SK-N-SH treated with all-trans-retinoic acid at 6 μM for 48 hours (cell line): ENCODE measurements around the gene AOPEP.

Experiments
- ATAC-seq: fragments of 200-7000 bp; cut with Tn5 transposase; 3 replicates; pipeline ENCODE4 v1.9.1; 2020; ENCODE audit warnings: mild to moderate bottlenecking, moderate library complexity
- ARNTL ChIP-seq: fragments of 450-650 bp; formaldehyde crosslinking; IDR thresholded peaks from 2 replicates; pipeline ENCODE4 v1.5.0; 2020; ENCODE audit warnings: low read depth, mild to moderate bottlenecking, moderate library complexity, borderline replicate concordance
- BACH2 ChIP-seq: fragments of 250-450 bp; sonication (Bioruptor Pico); IDR thresholded peaks from 2 replicates; pipeline ENCODE4 v1.9.0; 2021; ENCODE audit warnings: mild to moderate bottlenecking, borderline replicate concordance
- ESRRG ChIP-seq: fragments of 250-450 bp; sonication (Bioruptor Pico); IDR thresholded peaks from 2 replicates; pipeline ENCODE4 v1.6.1; 2021; ENCODE audit warnings: mild to moderate bottlenecking
- GLIS3 ChIP-seq: fragments of 250-450 bp; sonication (Bioruptor Pico); IDR thresholded peaks from 2 replicates; pipeline ENCODE4 v1.5.0; 2020; ENCODE audit warnings: mild to moderate bottlenecking, moderate library complexity
- ISL1 ChIP-seq: fragments of 250-450 bp; sonication (Bioruptor Pico); IDR thresholded peaks from 2 replicates; pipeline ENCODE4 v2.1.2; 2022; ENCODE audit warnings: mild to moderate bottlenecking, moderate library complexity
- OSR1 ChIP-seq: fragments of 250-450 bp; sonication (Bioruptor Pico); IDR thresholded peaks from 2 replicates; pipeline ENCODE4 v1.8.0; 2022; ENCODE audit warnings: moderate library complexity, mild to moderate bottlenecking, inconsistent platforms
- PPARA ChIP-seq: fragments of 250-450 bp; sonication (Bioruptor Pico); IDR thresholded peaks from 2 replicates; pipeline ENCODE4 v1.5.0; 2020; ENCODE audit warnings: mild to moderate bottlenecking, borderline replicate concordance
- RARB ChIP-seq: fragments of 250-450 bp; sonication (Bioruptor Pico); IDR thresholded peaks from 2 replicates; pipeline ENCODE4 v1.8.0; 2021; ENCODE audit warnings: mild to moderate bottlenecking, moderate library complexity
- SNAI2 ChIP-seq: fragments of 250-450 bp; sonication (Bioruptor Pico); IDR thresholded peaks from 2 replicates; pipeline ENCODE4 v1.5.0; 2020; ENCODE audit warnings: mild to moderate bottlenecking, moderate library complexity
- TCF4 ChIP-seq: fragments of 250-450 bp; sonication (Bioruptor Pico); IDR thresholded peaks from 2 replicates; pipeline ENCODE4 v1.8.0; 2021; ENCODE audit warnings: mild to moderate bottlenecking, moderate library complexity, borderline replicate concordance
- ZC3H10 ChIP-seq: fragments of 250-450 bp; sonication (Bioruptor Pico); IDR thresholded peaks from 2 replicates; pipeline ENCODE4 v1.5.1; 2021; ENCODE audit warnings: mild to moderate bottlenecking, moderate library complexity
- ZFP3 ChIP-seq: fragments of 250-450 bp; sonication (Bioruptor Pico); IDR thresholded peaks from 2 replicates; pipeline ENCODE4 v1.5.0; 2020; ENCODE audit warnings: mild to moderate bottlenecking, moderate library complexity
- ZFP30 ChIP-seq: fragments of 450-650 bp; formaldehyde crosslinking; IDR thresholded peaks from 2 replicates; pipeline ENCODE4 v1.5.0; 2022; ENCODE audit warnings: mild to moderate bottlenecking, moderate library complexity
- ZNF70 ChIP-seq: fragments of 450-650 bp; formaldehyde crosslinking; IDR thresholded peaks from 2 replicates; pipeline ENCODE4 v1.5.0; 2020; ENCODE audit warnings: mild to moderate bottlenecking, moderate library complexity
- ZNF8 ChIP-seq: fragments of 450-650 bp; formaldehyde crosslinking; IDR thresholded peaks from 2 replicates; pipeline ENCODE4 v1.5.0; 2020; ENCODE audit warnings: mild to moderate bottlenecking, moderate library complexity
- TF ChIP-seq, protein P1 (sequence below): fragments of 250-450 bp; sonication (Bioruptor Pico); IDR thresholded peaks from 2 replicates; pipeline ENCODE4 v1.8.0; 2021; ENCODE audit warnings: low read depth, mild to moderate bottlenecking, moderate library complexity, borderline replicate concordance
- TF ChIP-seq, protein P2 (sequence below): fragments of 250-450 bp; sonication (Bioruptor Pico); IDR thresholded peaks from 2 replicates; pipeline ENCODE4 v1.5.0; 2020; ENCODE audit warnings: mild to moderate bottlenecking, moderate library complexity
- TF ChIP-seq, protein P3 (sequence below): fragments of 250-450 bp; sonication (Bioruptor Pico); IDR thresholded peaks from 2 replicates; pipeline ENCODE4 v1.5.1; 2021; ENCODE audit warnings: mild to moderate bottlenecking, moderate library complexity
- TF ChIP-seq, protein P4 (sequence below): fragments of 250-450 bp; sonication (Bioruptor Pico); IDR thresholded peaks from 2 replicates; pipeline ENCODE4 v1.8.0; 2020; ENCODE audit warnings: mild to moderate bottlenecking, moderate library complexity, borderline replicate concordance

The AOPEP gene

DNA sequence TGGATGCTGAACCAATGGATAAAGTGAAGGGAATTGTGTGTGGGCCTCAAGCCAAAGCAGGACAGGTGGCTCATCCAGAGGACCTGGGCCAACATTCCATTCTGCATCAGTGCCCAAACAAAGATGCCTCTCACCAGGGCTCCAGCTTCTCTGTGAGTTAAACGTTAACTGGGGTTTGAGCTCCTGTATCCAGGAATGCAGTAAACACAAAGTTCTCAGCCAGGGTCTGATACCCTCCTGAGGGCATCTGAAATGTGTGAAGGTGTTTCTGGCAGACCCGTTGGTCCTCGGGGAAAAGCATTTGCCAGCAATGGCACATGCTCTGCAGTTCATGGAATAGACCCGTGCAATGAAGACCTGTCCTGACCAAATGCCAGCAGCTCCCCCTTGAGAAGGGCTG, 33.9 kb upstream of the AOPEP start:
- no peak for ATAC-seq
- no peak for TF ChIP-seq BACH2 (CRISPR knock-in tag)
- no peak for TF ChIP-seq ZC3H10 (CRISPR knock-in tag)
- TF ChIP-seq, protein P1, sequence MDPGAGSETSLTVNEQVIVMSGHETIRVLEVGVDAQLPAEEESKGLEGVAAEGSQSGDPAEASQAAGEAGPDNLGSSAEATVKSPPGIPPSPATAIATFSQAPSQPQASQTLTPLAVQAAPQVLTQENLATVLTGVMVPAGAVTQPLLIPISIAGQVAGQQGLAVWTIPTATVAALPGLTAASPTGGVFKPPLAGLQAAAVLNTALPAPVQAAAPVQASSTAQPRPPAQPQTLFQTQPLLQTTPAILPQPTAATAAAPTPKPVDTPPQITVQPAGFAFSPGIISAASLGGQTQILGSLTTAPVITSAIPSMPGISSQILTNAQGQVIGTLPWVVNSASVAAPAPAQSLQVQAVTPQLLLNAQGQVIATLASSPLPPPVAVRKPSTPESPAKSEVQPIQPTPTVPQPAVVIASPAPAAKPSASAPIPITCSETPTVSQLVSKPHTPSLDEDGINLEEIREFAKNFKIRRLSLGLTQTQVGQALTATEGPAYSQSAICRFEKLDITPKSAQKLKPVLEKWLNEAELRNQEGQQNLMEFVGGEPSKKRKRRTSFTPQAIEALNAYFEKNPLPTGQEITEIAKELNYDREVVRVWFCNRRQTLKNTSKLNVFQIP: no peak
- no peak for TF ChIP-seq PPARA (CRISPR knock-in tag)
- TF ChIP-seq ARNTL: no peak
- no peak for TF ChIP-seq ISL1 (CRISPR knock-in tag)
- TF ChIP-seq, protein P2, sequence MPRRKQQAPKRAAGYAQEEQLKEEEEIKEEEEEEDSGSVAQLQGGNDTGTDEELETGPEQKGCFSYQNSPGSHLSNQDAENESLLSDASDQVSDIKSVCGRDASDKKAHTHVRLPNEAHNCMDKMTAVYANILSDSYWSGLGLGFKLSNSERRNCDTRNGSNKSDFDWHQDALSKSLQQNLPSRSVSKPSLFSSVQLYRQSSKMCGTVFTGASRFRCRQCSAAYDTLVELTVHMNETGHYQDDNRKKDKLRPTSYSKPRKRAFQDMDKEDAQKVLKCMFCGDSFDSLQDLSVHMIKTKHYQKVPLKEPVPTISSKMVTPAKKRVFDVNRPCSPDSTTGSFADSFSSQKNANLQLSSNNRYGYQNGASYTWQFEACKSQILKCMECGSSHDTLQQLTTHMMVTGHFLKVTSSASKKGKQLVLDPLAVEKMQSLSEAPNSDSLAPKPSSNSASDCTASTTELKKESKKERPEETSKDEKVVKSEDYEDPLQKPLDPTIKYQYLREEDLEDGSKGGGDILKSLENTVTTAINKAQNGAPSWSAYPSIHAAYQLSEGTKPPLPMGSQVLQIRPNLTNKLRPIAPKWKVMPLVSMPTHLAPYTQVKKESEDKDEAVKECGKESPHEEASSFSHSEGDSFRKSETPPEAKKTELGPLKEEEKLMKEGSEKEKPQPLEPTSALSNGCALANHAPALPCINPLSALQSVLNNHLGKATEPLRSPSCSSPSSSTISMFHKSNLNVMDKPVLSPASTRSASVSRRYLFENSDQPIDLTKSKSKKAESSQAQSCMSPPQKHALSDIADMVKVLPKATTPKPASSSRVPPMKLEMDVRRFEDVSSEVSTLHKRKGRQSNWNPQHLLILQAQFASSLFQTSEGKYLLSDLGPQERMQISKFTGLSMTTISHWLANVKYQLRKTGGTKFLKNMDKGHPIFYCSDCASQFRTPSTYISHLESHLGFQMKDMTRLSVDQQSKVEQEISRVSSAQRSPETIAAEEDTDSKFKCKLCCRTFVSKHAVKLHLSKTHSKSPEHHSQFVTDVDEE (CRISPR knock-in tag): no peak
- no peak for TF ChIP-seq RARB
- TF ChIP-seq, protein P3, sequence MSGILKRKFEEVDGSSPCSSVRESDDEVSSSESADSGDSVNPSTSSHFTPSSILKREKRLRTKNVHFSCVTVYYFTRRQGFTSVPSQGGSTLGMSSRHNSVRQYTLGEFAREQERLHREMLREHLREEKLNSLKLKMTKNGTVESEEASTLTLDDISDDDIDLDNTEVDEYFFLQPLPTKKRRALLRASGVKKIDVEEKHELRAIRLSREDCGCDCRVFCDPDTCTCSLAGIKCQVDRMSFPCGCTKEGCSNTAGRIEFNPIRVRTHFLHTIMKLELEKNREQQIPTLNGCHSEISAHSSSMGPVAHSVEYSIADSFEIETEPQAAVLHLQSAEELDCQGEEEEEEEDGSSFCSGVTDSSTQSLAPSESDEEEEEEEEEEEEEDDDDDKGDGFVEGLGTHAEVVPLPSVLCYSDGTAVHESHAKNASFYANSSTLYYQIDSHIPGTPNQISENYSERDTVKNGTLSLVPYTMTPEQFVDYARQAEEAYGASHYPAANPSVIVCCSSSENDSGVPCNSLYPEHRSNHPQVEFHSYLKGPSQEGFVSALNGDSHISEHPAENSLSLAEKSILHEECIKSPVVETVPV (CRISPR knock-in tag): no peak
- TF ChIP-seq ZNF8 (CRISPR knock-in tag): no peak
- TF ChIP-seq ESRRG: no peak
- no peak for TF ChIP-seq ZNF70 (CRISPR knock-in tag)
- no peak for TF ChIP-seq GLIS3 (CRISPR knock-in tag)

DNA sequence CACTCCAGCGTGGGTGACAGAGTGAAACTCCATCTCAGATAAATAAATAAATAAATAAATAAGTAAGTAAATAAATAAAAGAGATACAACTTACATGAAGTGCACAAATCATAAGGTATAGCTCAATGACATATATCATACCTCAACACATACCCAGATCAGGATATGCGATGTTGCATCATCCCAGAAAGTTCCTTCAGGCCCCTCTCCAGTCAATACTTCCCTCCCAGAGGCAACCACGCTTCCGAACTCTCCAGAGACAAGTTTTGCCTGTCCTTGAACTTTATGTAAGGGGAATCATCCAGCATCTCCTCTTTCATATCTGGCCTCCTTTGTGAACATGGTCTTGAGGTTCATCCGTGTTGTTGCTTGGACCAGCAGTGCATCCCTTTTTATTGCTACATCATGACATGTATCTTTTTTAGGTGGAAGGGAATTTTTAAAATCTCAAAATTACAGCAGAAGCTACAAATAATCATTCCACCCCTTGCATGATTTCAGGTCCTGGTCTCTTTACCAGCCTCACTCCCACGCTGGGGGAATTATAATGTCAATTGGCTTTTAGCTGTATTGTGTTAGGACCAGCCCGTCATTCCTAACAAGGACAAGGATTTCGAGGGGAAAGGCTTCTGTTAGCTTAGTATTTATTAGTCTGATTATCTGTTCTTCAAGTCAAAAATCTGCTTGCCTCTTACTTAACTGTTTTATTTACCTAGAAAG, 32.9 kb upstream of the AOPEP start:
- peak; percentile 28; the same call in 2 of the 3 replicates for ATAC-seq
- no peak for TF ChIP-seq OSR1
- TF ChIP-seq, protein P4, sequence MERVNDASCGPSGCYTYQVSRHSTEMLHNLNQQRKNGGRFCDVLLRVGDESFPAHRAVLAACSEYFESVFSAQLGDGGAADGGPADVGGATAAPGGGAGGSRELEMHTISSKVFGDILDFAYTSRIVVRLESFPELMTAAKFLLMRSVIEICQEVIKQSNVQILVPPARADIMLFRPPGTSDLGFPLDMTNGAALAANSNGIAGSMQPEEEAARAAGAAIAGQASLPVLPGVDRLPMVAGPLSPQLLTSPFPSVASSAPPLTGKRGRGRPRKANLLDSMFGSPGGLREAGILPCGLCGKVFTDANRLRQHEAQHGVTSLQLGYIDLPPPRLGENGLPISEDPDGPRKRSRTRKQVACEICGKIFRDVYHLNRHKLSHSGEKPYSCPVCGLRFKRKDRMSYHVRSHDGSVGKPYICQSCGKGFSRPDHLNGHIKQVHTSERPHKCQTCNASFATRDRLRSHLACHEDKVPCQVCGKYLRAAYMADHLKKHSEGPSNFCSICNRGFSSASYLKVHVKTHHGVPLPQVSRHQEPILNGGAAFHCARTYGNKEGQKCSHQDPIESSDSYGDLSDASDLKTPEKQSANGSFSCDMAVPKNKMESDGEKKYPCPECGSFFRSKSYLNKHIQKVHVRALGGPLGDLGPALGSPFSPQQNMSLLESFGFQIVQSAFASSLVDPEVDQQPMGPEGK (CRISPR knock-in tag): no peak

DNA sequence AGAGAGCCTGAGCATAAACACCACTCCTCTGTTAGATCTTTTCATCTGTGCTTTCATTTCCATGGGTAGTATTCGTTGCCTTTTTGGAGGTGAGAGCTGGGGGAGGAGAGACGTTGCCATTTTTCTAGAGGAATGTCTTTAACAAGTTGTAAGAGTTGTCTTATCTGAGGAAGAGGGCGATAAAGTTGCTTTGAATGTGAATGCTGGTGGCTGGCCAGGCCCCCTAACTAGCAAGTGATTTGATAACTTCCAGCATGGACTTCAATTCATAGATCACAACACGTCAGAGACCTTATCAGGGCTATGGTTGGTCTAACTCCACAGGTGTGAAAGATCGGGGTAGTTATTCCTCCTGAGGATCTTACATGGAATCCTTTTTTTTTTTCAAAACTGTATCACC, 30.0 kb upstream of the AOPEP start:
- no peak for ATAC-seq
- no peak for TF ChIP-seq ESRRG
- TF ChIP-seq, protein P3 (CRISPR knock-in tag): no peak
- no peak for TF ChIP-seq OSR1
- TF ChIP-seq BACH2 (CRISPR knock-in tag): no peak
- TF ChIP-seq, protein P2 (CRISPR knock-in tag): no peak
- no peak for TF ChIP-seq TCF4 (CRISPR knock-in tag)
- TF ChIP-seq, protein P1: no peak
- no peak for TF ChIP-seq ZFP3
- TF ChIP-seq GLIS3 (CRISPR knock-in tag): no peak
- no peak for TF ChIP-seq SNAI2 (CRISPR knock-in tag)
- no peak for TF ChIP-seq ZNF70 (CRISPR knock-in tag)
- no peak for TF ChIP-seq ARNTL
- TF ChIP-seq ZFP30 (CRISPR knock-in tag): no peak
- TF ChIP-seq, protein P4 (CRISPR knock-in tag): no peak
